Daoy (cell line): ENCODE data around the gene ZFPM1. TPM values are rescaled to one million over a fixed set of nuclear protein-coding genes. Genes with fewer than 3 reads are reported as not detected.
"Not testable (repeated sequence)": the region's sequence is repeated elsewhere in the genome, so short reads cannot be mapped to it uniquely, and the experiment has no call there.

Source experiments
- DNase-seq: peaks from one replicate; pipeline ENCODE4 v3.0.0-alpha.2; 2015; ENCODE audit warnings: low read depth
- total RNA-seq: library from RNA; depleted of rRNA; stranded (reverse); fragments of >200 nt; shearing (Covaris generic); gene quantifications from 2 replicates; pipeline ENCODE4 v1.2.3, GENCODE V29; 2014

The ZFPM1 gene
- total RNA-seq, 1 experiment from 2014 or later = 0.40 TPM

DNA sequence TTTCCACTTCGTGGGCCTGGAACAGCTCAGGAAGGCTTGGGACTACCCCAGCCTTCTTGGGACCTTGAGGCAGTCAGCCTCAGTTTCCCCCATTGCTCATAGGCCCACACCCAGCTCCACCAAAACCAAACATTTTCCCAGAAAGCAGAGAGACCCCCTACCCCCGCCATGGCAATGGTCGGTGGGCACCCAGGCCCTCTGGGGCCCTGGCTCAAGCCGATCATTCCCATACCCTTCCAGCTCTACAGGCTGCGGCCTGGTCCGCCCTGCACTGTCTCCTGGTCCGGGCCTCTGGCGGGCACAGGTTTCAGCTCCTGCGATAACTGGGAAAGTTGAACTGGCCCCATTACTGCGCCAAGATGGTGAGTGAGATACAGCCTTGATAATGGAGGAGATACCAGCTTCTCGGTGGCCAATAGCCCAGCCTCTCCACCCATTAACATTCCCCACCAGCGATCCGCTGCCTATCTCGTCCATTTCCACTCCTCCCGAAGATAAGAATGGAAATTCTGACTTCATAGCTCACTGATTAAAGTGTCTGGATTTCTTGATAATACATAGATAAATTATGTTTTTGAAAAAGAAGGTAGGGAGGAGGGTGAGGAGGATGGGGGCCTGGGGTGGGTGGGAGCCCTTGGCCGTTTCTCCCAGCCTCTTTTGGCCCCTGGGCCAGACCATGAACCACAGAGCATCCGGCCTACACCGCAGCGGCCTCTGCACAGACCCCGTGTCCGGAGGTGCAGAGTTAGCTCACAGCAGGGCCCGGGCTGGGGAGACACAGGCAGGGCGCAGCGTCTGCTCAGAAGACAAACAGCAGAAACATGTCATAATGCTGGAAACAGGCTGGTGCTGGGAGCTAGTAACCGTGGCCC, 11.6 kb downstream of the ZFPM1 start:
- peak; percentile 20 for DNase-seq

DNA sequence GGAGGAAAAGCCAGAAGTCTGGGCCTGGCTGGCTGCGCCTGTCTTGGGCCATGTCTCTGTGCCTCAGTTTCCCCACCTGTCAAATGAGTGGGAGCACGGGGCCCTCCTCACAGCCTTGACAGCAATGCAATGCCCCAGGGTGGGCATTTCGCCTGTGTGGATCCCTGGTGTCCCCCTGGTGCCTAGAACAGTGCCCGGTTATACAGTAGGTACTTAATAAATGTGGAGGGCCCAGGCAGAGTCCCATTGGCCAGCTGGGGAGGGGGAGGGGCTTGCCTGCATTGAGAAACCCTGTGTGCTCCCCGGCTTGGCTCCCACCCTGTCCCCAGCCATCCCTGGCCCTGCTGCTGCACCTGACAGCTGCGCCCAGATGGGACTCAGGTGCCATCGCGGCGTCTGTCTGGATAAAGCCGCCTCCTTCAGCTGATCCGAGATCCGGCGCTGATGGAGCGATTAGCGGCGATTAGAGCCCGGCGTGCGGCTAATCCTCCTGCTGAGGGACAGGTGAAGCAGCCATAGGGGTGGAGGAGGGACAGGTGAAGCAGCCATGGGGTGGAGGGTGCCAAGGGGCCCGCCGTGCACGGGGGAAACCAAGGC, 12.4 kb downstream of the ZFPM1 start:
- DNase-seq = no peak

DNA sequence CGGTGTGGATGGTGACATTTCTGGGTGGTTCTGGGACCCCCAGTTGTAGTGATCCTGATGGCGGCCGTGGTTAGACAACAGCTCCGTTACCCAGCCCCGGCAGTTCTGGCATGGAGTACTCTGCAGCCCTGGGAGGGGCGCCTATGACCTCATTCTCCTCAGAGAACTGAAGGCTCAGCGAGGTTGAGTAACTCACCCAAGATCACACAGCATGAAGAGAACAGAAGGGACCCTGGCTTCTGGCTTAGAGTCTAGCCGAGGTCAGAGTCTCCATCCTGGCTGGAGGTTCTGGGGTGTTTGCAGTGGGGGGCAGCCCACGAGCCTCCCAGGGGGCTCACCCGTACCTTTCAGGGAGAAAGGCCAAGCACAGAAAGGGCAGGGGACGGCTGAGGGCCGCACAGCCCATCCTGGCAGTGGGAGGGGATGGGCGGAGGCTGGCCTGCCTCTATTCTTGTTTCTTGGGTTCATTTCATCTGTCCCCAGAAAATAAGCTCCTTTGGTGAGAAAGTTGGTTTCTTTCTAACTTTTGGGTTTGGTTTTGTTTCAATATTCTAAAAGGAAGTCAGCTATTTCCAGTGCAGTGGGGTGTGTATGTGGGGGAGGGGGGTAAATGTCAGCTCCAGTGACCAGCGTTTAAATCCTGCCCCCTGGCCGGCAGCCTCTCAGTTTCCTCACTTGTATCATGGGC, 13.2 kb downstream of the ZFPM1 start:
- no peak for DNase-seq

DNA sequence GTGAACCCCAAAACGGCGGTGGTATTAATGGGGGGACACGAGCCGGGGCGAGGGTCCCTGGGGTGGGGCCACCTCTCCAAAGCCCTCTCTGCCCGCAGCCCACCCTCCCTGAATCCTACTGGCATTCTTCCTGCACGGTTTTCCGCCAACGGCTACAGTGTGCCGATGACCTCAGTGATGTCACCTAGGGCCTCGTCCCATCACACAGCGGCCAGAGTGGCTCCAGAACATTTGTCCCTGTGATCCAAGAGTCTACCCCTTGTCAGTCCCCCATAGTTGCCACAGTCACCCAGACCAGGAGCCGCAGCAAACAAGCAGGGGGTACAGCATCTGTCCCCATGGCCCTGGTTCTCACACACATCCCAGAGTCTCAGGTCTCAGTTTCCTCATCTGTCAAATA, 13.9 kb downstream of the ZFPM1 start:
- no peak for DNase-seq

DNA sequence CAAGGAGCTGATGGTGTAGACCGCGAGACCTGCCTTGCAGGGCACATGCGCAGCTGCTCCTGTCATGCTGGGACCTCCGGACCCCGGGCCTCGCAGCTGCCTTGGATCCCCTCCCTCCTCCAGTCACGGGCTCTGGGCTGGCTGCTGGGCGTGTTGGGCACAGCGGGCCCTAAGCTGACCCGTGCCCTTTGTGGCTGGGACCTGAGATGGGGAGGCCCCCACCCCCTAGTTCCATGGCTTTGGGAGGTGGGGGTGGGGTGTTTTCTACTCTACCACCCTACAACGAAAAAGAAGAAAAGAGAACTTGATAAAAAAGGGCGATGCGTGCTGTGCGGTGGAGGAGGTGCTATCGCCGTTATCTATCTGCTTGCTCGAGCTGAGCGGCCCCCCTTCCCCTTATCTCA, 14.5 kb downstream of the ZFPM1 start:
- no peak for DNase-seq

DNA sequence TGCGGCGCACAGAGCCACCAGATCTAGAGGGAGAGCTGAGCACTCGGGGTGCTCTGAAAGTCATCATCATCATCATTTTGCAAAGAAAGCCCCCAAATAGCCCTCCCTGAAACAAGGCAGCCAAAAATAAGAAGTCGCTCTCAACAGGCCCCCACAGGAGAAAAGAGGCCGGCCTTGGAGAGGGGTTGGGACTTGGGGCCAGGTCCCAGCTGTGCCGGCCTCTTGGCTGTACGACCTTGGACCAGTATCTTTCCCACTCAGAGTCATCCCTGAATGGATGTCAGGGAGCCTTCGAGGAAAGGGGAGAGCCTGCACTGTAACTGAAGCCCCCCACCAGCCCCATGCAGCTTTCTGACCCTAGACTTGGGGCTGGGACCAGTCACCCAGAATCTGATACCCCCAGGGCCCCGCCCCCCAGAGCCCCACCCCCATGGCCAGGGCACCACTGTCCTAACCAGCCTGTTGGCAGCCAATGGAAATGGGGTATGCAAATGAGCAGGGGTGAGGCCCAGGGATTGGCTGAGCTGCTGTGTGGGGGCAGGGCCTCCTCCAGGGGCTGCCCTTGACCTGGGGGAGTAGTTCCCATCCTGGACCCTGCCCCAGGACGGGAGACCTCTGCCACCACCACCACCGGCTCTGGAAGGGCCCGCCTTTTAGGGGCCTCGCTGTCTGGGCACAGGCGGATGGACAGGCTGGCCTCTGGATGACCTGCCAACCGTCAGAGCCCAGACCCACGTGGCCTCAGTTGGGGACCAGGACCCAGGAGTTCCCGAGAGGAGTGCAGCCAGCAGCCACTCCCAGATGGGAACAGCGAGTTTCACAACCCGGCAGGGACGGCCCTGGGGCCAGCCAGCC, 15.4 kb downstream of the ZFPM1 start:
- peak; percentile 62 for DNase-seq

DNA sequence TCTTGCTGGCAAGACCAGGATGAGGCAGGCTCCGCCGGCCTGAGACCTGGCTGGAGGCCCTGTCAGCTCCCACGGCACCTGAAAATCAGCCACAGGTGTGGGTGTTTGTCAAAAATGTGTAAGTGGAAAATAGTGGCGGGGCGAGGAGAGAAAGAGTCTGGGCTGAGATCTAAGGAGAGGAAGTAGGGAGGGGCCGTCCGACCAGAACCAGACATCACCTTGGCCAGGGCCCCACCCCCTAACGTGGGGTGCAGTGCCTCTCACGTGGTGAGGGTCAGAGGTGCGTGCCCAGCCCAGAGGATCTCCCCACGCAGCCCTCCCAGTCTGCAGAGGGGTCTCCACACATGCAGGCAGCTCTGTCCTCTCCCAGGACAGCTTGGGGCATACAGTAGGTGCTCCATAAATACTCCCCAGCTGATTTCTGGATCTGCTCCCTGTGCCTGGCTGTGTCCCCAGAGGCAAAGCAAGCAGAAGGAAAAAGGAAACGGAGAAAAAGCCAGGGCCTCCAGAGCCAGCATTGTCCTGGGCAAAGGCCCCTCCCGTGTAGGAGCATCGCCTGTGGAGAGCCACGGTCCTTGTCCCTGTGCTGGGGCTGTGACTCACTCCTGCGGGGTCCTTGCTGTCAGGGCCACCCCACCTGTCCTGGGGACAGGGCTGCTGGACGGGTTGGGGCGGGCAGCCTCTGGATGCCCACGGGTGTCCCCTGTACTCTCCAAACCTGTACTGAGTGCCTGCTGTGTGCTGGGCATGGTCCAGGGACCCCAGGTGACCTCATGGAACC, 16.7 kb downstream of the ZFPM1 start:
- DNase-seq = no peak

DNA sequence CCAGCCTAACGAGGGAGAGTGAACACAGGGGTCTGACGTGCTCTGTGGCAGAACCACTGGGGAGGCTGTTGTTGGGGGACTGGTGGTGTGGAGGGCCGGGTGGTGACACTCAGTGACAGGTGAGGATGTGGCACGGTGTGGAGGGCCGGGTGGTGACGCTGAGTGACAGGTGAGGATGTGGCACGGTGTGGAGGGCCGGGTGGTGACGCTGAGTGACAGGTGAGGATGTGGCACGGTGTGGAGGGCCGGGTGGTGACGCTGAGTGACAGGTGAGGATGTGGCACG, 17.3 kb downstream of the ZFPM1 start:
- not testable (repeated sequence) for DNase-seq

DNA sequence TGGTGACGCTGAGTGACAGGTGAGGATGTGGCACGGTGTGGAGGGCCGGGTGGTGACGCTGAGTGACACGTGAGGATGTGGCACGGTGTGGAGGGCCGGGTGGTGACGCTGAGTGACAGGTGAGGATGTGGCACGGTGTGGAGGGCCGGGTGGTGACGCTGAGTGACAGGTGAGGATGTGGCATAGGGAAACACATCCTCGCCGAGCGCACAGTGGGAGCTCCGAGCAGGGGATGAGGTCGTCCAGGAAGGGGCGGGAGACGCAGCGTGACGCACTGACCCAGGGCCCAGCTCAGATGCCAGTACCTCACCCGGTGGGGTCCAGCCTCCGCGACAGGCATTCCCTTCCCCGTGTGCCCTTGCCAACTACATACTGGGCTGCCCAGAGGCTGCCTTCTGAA, 17.6 kb downstream of the ZFPM1 start:
- not testable (repeated sequence) for DNase-seq

DNA sequence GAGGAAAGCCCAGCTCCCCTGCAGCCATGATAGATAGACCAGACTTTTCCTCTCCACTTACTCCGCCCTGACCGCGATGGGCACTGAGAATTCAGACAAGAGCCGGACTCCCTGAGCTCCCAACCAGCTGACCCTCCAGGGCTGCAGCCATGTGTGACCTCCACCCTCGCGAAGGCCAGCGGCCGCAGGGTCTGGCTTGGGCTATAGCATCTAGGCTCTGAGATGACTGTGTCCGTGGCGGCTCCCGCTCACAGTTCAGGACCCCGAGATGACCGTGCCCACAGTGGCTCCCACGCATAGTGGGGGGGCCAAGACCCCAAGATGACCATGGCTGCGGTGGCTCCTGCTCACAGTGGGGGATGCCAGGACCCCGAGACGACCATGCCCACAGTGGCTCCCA, 18.0 kb downstream of the ZFPM1 start:
- no peak for DNase-seq

DNA sequence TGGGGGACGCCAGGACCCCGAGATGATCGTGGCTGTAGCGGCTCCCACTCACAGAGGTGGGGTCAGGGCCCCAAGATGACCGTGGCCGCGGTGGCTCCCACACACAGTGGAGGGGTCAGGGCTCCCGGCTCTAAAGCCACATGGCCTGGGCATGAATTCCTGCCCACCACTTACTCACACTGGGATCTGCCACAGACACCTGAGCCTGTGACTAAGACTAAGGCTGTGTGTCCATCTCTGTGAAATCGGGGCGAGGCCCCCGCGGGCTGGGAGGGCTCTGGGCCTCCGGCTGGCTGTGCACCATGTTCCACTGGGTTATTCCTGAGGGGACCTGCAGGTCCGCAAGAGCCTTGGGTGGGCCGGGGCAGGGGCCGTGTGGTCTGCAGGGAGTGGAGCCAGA, 18.5 kb downstream of the ZFPM1 start:
- no peak for DNase-seq

DNA sequence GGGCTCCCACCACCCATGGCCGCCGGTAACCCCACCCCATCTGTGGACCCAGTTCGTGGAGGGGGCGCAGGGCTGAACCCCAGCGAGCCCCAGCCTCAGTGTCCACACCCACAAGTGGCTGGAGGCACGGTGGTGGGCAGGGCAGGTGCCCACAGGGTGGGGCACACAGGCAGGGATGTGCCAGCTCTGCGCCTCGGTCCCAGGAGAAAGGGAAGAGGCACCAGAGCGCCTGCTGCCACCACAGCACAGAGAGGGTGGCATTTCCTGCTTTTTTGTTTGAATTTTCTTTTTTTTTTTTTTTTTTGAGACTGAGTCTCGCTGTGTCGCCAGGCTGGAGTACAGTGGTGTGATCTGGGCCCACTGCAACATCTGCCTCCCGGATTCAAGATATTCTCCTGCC, 19.0 kb downstream of the ZFPM1 start:
- no peak for DNase-seq

DNA sequence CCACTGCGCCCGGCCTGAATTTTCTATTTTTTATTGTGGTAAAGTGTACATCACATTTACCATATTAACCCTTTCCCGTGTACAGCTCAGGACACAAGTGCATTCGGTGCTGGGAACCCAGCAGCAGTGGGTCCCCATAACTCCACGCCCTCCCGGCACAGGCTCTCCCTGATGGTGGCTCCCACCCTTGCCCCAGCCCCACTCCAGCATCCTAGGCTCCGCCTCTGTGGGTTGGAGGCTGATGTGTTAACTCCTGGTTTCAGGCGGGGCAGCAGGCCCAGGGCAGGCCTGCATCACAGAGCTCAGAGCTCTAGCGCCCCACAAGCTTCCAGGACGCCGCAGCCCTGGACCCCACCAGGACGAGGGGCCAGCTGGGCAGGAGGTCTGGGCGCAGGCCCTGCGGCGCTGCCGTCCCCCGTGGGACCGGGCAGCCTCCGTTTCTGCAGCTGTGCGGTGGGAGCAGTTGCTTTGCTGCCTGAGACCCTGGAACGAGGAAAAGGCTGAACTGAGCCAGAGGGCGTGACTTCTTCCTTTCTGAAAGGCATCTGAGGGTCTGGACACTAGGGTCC, 19.6 kb downstream of the ZFPM1 start:
- DNase-seq = no peak

DNA sequence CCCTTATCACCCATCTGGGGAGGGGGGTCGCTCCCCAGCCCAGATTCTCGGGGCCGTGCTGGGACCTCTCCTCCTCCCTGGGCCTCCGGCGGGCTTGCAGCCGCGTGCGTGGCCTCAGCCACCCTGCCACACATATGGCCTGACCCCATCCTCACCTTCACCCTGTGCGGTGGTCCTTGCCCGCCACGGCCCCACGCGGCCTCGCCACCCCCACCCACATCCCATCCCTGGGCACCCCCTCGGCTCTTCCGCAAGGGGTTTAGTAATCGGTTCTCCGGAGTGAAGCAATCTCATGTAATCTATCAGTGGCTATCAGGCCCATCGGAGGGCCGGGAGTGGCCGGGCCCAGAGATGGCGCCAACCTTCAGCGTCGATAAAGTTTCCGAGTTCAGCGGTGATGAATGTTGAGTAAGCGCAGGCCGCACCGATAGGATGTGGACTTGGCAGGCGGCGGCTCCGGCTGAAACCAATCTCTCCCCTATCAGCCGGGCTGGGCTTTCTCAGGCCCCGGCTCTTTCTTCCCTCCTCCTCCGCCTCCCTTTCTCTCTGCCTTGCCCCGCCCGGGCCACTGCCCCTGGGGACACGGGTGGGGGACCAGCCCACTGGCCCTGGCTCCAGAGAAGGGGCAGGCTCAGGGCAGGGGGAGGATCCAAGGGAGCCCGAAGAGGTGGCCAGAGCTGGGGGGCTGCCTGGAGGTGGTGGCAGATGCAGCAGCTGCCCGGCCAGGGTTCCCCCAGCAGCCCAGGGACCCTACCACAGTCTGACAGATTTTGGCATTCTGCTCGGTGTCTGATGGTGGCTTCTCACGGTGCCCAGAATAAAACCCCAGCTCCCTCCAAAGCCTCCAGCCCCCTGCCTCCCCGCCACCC, 20.8 kb downstream of the ZFPM1 start:
- no peak for DNase-seq

DNA sequence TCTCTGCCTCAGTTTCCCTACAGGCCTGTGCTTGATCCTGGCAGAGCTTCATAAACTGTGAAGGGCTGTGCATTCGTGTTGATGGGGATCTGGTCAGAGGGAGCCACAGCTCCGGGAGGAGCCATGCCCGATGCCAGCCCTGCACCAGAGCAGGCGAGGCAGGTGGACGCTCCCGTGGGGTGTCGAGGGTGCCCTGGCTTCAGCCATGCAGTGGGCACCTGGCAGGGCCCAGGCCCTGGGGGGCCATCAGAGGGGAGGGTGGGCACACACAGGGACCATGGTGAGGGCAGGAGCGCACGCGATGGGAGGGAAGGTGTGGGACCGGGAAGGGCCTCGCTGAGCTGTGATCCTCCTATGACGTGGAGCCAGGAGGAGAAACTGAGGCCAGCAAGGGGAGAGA, 22.0 kb downstream of the ZFPM1 start:
- DNase-seq = no peak

DNA sequence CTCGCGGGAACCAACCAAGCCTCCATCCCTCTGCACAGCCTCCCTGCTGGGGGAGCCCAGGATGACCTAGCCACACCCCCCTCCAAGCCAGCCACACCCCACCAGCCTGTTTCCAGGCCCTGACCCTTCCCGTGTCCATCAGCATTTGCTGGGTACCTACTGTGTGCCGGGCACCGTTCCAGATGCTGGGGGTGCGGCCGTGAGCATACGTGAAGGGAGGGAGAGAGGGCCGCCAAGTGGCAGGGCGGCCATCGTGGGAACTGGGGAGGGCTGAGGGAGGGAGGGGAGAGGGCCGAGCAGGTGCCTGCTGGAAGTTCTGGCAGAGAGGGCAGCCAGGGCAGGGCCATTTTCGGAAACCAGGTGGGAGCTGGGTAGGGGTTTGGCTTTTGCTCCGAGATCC, 23.1 kb downstream of the ZFPM1 start:
- no peak for DNase-seq

DNA sequence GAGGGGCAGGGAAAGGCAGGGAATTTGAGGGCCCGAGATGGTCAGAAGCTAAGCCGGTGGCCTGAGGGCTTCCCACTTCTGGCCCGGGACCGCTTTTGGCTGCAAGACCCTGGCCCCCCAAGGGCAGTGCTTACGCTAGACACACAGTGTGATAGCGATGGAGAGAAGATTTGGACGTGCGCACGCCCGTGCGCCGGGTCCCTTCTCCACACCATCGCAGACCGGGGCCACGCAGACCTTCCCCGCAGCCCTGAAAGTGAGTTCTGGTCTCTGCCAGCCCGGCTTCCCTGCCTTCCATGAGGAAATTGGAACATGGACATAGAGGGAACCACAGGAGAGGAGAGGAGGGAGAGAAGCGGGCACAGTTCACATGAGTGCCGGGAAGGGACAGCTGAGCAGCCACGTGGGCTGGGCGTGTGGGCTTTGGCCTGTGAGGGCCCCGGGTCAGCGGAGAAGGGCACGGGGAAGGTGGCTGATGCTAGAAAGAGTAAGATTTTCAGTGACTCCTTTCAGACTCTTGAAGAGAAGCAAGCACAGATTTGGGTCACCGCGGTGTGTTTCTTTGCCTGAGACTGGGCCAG, 23.8 kb downstream of the ZFPM1 start:
- DNase-seq = no peak

DNA sequence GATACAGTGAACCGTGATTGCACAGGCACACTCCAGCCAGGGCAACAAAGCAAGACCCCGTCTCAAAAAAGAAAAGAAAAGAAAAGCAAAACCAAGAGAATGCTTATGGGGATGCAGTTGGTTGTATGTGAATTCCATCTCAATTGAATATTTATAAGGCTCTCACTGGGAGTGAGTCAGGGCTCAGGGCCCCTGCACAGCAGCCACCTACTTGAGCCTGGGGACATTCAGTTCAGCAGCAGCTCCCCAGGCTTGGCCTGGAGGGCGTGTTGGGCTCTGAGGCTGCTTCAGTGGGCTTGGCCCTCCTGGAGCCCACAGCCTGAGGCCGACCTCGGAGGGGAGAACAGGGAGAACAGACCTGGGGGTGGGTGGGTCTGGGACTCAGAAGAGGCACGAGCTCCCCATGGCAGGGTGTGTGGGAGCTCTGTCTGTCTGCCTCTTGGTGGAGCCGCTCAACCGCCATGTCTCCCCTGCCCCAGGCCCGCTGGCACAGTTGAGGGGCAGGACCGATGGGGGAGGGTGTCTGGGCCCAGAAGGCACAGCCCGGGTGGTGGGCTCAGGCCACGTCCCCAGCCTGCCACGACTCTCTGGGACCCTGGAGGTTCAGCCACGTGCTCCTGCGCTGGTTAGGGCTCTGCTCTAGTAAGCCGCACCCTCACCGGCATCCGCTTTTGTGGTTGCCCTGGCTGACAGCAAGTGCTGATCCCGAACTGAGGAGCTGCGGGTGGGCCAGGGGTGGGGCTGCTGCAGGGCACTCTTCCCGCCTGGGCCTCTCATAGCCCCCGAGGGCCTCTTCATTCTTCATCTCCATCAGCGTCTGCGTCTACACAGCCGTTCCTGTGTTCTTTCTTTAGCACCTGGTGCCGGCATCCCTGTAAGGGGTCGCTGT, 24.8 kb downstream of the ZFPM1 start:
- DNase-seq = no peak
